NK-92 (cell line): ENCODE data around the gene PGF.

Experiments used
- DNase-seq: peaks from one replicate; lab custom pipeline; 2025; ENCODE audit not compliant: unreplicated experiment; lab: John Stamatoyannopoulos, UW

Gene PGF

DNA sequence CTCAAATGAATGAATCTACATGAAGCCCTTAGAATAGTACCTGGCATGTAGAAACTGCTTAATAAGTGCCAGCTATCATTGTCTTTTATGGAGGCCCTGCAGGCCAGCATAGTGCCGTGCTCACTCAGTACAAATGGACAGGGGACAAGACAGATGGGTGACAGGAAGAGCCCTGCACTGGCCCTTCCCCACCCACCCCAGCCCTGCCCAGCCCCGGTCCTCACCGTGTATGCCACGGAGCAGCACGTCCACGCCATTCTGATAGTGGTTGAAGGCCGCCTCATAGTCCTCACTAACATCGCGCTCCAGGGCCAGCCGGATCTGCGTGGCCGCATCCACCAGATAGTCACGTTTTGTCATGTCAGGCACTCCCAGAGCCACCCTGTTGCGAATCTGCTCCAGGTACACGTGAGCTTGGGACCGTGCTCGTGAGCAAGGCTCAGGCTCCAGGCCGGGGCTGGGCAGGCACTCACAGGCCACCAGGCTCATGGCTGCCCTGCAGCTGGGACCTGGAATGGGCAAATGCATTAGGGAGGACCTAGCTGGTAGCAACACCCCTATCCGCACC, 34.3 kb downstream of the PGF start:
- no peak for DNase-seq

DNA sequence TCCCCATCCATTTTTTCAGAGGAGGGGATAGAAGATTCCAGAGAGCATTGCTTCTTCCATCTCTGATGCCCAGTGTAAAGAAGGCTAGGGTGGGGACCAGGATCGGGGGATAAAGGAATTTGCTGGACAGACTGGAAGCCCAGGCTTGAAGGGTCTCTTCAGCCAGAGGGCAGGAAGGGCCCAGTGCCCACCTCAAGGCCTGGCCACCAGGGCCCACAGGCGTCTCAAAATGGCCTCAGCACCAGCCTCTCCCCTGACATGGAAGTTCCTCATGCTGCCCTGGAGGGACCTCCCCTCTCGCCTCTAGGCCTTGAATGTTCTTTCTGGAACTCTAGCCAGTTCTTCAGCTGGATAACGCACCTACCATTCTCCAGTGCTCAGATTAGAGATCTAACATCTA, 35.1 kb downstream of the PGF start:
- no peak for DNase-seq

DNA sequence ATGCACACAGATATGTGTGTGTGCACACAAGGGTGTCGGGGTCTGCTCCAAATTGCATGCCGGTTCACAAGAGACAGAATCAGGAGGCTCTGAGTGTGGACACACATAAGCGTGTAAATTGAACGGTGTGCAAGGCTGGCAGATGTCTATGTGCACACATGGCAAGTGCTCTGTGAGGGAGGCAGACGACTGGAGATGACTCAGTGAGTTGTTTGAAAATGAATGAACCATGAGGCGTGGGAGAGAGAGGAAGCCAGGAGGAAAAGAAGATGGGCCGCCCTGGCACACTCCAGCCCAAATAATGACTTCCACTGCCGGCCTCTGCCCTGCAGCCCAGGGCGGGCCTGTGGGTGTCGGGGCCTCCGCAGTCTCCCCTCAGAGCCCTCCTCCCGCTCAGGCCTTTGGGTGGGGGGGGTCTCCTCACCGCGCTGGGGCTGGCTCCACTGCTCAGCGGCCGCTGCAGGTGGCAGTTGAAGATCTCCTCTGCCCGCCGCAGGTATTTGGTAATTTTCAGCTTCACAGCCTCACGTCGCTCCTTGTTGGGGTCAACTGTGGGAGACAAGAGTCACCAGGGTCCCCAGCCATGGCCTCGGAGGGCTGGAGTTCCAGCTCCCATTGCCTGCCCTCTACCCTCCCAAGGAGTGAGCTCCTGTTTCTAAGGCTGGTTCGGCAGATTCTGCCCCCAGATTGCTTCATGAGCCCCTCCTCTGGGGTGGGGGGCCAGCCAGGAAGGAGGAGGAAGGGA, 35.8 kb downstream of the PGF start:
- no peak for DNase-seq

DNA sequence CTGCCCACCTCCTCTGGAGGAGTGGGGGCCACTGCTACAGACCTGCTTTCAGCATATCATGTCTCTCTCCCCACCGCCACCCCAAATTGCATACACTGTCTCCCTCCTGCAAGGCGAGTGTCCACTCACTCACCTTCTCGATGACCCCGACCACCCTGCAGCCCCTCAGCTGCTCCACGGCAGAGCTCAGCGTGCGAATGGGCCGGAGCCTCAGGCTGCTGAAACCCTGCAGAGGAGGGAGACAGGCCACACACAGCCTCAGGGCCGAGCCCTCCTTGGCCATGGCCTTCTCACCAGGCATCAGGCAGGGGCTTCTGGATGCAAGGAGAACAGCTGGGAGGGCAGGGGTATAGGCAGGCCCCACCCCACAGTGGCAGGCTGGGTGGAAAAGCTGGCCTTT, 37.0 kb downstream of the PGF start:
- no peak for DNase-seq

DNA sequence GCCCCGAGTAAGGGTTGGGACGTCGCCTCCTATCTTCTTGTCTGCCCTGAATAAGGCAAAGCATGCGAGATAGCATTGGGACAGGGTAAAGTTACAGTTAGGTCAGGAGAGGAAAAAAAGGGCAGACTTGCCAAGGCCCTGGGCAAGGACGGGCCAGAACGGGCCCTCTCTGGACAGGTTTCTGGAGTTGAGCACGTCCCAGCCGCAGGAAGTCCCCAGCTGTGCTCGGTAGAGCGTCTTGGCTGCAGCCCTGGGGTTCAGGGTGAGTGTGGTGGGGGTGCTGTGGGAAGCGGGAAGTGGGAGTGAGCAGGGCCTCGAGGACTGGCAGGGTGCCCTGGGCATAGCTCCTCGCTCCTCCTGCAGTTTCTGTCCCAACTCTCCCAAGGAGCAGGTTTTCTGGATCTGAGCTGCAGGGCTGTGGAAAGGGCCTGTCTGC, 37.7 kb downstream of the PGF start:
- DNase-seq: no peak

DNA sequence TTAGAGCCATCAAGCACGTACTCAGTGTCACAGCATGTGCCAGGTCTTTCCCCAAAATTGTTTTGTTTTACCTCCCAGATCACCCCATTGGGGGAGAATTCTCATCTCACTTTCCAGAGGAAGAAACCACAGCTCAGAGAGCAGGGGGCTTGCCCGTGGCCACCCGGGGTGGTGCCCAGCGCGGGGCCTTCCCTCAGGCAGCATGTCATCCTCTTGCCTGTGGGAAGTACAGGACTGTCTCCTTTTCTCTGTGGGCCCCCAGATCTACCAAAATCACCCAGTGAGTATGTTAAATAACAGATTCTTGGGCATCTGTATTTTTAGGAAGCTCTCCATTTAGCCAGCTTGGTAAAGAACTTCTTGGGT, 38.2 kb downstream of the PGF start:
- no peak for DNase-seq

DNA sequence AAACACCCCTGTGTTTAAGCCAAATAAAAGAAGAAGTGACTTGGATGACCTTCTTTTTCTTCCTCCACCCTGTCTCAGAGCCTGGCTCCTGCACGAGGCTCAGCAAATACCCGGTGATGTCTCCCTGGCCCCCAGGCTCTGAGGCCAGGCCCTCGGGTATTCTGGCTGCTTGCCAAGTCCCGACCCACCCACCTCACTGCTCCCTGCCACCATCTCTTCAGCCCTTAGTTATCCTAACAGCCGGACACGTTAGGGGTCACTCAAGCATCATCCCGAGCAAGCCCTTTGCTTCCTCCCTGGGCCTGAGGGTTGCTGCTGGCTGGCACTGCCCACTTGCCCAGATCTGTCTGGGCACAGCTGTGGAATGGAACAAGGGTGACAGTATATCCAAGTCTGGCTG, 39.6 kb downstream of the PGF start:
- no peak for DNase-seq

DNA sequence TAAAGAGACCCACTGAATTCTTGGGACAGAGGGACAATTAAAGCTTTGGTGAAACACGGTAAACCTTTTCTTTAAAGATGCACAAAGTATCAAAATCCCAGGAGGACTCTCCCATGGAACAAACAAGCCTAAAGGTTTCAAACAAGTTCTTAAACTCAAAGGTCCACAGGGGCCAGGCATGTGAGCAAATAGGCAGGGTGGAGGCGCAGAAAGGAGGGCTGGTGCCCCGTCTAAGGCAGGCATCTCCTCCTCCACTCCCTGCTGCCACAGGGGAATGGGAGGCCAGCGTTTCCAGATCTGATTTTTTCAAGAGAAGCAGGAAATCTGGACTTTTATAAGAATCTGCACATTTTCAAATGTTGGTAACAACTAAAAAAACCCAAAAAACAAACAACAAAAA, 40.0 kb downstream of the PGF start:
- no peak for DNase-seq

DNA sequence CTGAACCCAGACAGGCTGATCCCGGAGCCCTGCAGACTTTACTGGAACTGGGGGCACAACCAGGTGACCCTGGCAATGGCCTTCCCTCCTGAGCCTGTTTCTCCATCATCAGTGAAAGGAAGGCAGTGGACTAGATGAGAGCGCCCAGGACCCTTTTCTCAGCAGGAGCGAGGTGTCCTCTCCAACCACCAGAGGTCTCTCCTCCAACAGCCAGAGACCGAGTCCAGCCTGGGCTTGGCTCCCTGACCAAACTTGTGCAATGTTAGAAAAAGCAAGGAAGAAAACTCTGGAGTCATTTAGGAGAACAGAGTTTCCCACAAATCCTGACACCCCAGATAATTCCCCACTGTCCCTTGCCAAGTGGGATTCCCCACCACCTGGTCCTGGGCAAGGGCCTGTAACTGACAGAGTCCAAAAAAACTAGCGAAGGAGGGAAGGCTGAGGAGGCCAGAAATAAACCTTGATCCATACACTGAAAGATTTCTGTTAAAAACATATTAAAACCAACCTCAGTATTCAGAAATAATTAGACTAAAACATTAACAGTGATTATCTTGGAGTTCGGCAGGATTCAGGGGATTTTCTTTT, 41.3 kb downstream of the PGF start:
- no peak for DNase-seq

DNA sequence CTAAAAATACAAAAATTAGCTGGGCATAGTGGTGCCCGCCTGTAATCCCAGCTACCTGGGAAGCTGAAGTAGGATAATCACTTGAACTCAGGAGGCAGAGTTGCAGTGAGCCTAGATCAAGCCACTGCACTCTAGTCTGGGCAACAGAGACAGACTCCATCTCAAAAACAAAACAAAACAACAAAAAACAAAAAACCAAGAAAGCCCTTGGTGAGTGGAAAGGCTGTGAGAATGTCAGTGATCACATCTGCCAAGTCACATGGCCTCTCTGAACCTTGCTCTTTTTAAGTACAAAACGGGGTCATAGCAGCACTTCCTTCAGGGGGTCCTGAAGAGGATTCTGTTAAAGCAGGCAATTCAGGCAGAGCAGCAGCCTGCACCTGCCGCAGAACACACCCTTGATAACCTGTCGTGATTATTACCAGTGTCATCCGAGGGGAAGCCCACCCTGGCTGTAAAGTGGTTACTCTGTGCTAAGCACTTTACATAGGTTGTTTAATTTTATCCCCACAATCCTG, 41.9 kb downstream of the PGF start:
- DNase-seq: no peak

DNA sequence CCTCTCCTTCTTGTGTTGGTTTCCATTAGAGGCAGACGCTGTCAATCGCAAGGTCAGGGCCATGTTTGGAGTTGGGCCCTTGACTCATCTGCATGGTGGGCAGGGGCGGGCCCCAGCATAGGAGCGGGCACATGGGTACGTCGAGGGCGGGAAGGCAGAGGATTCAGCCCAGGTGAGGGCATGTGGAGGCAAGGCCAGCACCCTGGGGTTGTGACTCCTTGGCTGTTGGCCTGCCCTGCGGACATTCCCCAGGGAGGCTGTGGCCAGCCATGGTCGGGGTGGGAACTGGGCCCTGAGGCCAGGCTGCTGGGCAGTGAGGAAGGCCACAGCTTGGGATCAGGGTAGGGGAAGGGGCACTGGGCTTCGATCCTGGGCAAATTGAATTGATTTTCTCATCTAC, 42.6 kb downstream of the PGF start:
- DNase-seq: no peak

DNA sequence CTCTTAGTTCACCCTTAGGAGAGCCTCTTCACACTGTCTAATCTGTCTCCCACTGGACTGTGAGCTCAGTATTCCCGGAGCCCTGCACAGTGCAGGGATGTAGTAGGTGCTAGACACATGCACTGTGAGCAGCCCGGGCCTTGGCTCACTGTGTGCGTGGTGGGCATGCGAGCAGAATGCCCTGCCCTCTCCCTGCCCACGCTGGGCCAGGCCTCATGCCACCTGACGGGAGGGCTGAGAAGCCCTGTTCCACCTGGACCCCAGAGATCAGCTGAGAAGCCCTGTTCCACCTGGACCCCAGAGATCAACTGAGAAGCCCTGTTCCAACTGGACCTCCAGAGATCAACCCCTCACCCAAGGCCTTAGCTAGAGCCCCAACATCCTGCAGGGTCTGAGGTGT, 43.3 kb downstream of the PGF start:
- DNase-seq: no peak

DNA sequence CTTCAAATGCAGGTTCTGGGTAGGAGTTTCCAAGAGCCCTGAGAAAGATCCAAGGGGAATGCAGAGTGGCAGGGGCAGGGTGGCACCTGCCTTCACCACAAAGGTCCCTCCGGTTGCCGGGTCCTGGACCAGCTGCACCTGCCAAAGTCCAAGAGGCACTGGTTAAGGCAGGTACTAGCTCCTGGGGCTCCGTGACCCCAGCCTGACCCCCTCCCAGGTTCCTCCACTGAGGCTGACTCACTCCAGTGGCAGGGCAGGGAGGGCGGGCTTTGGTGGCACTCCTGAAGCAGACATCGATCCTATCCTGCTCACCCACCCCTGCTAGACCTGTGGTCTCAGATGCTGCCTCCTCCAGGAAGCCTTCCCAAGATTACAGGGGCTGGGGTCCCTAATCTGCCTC, 43.7 kb downstream of the PGF start:
- no peak for DNase-seq

DNA sequence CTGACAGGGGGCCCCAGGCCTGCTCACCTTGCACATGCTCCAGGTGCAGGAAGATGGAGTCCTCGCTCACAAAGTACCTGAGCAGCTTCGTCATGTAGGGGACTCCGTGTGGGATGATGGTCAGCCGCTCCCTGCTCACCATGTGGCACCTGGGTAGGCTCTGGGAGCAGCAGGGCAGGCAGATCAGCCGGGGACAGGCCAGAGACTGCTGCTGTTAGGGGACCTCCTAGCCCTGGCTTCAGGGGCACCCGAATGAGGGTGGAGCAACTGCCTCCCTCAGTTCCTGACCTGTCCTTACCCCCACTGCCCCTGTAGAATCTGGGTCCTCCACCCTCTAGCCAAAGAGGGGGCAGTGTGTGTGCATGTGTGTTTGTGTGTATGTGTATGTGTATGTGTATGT, 44.2 kb downstream of the PGF start:
- no peak for DNase-seq

DNA sequence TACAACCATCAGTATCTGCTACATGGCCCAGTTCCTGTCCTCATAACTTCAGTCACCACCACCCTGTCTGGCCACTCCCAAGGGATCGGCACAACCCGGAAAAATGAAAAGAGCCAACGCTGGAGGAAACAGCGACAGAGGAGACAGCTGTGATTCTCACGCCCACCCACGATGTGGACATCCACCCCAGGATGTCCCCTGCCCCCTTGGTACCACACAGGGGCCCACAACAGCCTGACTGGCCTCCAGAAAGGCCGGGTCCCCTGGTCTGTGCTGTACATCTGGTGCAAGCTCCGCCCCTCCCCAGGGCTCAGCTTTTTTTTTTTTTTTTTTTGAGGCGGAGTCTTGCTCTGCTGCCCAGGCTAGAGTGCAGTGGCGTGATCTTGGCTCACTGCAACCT, 44.8 kb downstream of the PGF start:
- no peak for DNase-seq

DNA sequence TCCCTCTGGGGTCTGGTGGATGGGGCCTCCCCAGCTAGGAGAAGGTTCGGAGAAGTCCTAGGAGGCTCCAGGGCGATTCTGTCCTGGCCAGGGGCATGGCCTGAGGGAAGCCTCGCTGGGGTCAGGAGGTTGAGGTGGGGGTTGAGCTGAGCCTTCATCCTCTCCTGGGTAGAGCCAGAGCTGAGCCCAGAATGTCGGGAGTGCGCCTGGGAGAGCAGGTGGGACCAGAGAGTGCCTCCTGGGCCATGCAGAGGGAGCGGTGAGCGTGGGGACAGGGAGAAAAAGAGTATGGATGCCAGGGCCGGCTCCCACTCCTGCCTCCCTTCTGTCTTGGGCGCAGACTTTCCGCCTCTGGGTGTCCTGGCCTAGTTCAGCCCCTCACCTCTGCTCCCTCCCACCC, 45.5 kb downstream of the PGF start:
- DNase-seq: no peak

DNA sequence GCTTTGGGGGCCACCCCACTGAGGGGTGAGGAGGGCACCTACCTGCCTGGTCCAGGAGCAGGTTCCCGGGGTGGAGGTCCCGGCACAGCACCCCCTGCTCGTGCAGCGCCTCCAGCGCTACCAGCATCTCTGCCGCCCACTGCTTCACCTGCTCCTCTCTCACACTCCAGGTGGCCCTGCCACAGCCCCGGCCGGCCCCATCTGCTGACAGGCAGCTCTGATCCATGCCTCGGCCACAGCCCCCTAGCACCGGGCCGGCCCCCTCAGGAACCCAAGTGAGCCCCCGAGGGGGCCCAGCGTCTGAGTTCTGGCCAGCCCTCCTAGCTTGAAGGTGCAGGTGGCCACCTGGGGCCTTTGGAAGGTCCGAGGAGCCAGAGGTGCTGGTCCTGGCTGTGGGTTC, 45.9 kb downstream of the PGF start:
- DNase-seq: no peak

DNA sequence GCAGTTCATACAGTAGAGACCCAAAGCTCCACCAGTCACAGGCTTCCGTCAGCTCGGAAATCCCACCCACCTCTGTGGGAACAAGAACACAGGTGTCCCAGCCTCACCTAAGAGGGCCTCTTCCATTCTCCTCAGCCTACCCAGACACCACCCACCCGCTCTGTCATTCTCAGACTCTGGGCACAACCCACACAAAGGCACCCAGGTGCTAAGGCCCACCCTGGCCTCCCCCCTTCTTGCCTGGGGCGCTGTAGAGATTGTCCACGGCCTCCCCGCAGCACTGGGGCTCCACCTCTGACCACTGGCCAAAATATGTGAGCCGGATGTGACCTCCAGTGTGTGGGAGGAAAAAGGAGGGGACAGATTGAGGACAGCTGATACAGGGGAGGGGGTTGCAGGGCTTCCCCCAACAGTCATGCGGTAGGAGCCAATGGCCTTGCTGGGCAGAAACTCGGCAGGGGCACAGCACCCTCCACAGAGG, 46.5 kb downstream of the PGF start:
- no peak for DNase-seq

DNA sequence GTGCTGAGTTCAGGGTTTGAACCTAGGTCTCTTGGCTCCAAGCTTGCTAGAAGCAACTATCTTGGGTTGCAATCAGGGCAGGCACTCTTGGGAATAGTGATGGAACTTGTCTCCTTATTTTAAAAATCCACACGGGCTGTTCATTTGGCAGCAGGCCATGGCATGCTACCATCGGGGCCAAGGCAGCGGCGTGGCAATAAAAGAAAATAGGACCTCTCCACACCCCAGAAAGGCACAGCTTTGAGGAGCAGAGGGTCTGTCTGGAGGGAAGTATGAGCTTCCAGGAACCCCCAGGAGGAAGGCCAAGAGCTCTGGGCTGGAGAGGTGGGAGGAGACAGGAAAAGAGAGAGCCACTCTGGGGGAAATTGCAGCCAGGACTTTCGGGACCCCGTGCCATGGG, 47.7 kb downstream of the PGF start:
- no peak for DNase-seq

DNA sequence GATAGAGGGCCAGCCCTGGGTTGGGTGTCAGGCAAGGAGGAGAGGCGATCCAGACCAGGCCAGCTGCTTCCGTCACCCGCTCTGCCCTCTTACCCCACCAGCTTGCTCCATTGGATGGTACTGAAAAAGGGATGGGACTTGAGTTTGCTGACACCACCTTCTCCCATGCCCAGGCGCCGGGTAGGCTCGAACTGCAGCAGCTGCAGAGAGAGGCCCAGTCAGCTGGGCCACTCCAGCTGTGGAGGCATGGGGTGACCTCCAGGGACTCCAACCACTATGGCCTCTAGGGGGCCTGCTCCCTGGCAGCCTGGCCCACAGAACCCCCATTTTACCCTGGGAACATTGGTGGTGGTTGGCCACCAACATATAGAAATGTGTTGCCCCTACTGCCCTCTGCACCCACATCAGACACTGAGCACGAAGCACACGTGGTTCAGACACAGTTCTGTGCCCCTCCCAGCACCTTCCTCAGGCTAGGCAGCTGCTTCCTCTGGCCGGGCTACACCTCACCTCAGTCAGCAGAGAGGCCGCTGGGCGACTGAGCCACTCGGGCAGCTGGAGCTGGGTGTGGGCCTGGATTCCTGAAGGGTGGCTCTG, 48.4 kb downstream of the PGF start:
- no peak for DNase-seq

DNA sequence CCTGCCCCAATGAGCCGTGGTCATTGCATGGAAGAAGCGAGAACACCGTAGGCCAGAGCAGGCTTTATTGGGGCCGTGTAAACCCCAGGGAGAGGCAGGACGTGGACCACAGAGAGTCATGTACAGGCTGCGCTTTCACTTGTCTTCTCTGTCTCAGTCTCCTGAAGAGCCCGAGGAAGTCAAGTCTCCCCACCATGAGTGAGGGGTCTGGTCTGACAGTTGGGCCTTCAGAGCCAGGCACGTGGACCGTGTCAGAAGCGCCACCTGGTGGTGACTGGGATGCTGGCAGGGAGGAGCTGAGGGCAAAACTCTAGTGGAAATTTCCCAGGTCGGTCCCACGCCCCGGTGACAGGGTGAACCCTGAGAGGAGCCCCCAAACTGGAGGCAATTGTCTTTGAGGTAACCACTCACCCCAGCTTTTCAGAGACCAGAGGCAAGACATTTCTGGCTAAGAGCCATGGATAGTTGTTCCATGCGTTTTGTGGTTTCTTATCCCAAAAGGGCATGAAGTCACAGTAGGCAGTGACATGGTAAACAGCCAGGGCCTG, 49.7 kb downstream of the PGF start:
- peak; percentile 19 for DNase-seq
